SKM-1 (cell line): Measurements from ENCODE around the gene TMCC2.

Experiments
- DNase-seq: peaks from one replicate; lab custom pipeline; 2025; ENCODE audit not compliant: unreplicated experiment; lab: John Stamatoyannopoulos, UW

TMCC2 gene

DNA sequence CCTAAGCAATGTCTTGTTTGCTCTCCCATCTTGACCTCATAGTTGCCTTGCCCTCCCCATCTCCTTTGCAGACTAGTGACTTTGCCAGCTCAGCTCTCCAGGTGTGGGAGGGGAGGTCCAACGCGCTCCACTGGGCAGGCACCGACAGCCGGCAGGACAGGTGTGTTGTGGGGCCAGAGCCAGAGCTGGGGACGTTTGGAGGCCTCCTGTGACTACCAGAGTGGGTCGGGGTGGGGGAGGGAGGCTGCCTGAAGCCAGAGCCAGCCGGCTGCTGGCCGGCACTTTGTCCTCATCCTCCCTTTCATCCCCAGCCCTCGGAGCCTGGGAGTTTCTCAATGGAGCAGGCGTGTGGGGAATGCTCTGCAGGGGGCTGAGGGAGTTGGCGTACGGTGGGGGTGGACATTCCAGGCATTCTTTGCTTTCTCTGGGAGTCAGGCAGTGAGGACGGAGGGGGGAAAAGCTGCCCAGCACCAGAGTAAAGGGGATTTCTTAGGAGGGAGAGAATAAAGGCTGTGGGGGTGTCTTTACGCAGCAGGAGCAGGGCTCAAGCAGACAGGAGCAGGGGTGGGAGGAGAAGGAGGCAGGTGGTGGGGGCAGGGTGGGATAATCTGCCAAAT lies 73.6 kb downstream of the TMCC2 start:
- no peak for DNase-seq

DNA sequence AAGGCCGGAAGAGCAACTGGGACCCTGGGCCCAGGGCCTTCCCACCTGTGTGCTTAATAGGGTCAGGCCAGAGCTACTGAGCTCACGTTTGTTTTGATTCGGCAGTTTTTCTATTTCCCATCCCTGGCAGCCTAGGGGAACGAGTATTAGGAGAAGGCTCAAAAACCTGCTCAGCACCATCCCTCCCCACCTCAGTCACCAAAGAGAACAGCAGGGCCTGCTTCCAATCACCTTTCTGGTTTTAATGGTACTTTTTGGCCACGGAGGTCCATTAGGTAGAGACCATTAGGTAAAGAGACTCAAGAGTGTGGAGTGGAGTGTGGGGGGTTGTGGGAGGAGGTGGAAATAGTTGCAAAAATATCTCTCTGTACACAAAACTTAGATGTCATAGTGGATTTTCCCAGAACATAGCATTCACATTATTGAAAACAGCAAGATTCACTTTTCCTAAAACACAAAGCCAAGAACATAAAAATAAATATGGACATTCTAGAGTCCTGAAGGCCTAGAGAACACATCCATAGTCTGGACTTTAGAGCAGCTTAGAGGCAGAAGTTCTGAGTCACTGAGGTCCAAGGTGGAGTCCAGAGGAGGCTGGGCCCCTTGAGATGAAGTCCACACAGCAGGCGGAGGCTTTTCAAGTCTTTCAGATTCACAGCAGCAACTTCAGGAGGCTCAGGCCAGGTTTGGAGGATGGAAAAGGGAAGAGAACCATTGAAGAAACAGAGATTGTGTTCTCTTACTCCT lies 74.3 kb downstream of the TMCC2 start:
- no peak for DNase-seq

DNA sequence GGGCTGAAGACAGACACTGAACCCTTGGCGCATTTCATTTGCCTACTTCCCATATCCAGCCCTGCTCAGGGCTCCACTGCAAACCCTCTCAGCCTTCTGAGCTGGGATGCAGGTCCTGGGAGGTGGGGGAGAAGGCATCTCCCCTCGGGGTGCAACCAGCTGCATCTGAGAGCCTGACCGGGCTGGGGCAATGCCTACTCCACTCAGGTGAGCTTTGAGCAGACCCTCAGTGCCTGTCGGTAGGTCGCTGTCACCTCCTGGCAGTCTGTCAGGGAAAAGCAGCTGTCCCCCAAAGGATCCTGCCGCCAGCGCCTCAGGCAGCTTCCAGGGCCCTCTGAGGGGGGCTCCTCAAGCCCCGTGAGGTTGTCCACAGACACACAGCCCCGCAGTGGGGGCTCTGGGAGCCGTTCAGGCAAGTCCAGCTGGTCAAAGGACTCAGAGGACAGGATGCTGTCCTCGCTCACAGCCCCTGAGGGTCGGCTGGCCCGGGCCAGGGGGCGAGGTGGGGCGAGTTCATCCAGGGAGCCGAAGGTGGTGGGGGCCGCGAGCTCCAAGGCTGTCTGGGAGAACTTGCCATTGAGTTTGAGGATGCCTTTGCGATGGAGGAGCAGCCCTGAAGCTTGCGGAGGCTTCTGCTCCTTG lies 75.6 kb downstream of the TMCC2 start:
- DNase-seq, result no peak

DNA sequence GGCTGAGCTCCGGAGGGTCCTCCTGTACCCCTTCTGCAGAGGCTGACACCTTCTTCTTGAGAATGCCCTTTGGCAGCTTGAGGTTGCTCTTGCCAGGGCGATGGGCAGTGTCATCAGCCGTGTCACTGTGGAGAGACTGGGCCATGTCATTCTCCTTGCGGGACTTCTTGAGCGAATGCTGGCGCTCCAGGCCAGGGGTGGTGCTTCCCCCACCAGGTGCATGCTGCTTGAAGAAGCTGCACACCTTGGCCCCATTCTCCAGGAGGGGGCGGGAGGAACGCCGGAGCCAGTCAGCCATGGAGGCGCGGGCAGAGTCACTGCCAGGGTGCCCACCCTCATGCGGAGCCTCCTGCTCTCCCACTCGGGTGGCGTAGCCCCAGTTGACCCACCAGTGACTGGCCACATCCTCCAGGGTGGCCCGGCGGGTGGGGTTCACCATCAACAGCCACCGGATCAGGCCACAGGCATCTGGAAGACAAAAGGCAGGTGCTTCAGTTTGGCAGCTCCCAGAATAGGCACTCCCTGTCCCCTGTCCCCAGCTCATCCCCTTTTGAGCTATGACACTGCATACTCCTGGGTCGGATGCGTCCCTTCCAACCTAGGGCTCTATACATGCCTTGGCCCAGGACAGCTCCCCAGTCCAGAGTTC lies 76.4 kb downstream of the TMCC2 start:
- no peak for DNase-seq

DNA sequence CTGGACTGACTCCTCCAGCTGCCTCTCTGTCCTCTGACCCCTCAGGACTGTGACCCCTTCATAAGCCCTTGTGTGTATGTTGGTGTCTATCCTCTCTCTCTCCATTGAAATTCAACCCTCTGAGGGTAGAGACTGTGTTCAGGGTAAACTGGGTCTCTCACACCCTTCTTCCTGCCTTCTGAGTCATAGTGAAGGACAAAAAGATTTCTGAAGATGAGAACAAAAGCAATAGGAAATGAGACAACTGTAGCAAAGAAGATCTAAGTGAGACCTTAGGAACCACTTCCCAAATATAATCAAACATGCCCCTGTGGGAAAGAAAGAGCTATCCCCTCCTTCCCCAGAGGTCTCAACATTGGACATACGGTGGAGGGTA lies 76.9 kb downstream of the TMCC2 start:
- DNase-seq, result no peak

DNA sequence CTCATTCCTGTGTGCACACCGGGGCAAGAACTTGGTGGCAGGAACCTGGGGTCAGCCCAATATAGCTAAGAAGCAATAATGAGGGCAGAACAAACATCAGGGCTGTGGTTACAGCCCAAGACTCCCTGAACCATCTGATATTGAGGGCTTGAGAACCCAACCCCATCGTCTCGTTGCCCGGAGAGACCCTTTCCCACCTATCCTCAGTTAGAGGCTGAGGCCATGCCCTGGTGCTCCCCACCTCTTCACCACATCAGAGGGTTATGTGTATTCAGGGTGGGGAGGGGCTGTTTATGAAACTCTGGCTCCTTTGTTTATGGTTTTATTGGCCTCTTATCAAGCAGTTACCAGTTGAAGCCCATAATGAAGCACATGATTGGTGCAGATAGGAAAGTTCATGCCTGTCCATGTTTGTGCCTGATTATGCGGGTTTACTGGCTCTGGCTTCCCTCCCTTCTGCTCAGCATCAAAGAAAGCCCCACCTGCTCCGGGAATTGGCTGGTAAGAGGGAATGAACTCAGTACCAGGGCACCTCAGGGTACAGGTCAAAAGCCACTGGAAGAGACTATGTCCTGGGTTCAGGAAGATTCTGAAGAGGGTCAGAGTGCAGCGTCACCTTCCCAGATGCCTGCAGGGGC lies 79.3 kb downstream of the TMCC2 start:
- DNase-seq, result no peak

DNA sequence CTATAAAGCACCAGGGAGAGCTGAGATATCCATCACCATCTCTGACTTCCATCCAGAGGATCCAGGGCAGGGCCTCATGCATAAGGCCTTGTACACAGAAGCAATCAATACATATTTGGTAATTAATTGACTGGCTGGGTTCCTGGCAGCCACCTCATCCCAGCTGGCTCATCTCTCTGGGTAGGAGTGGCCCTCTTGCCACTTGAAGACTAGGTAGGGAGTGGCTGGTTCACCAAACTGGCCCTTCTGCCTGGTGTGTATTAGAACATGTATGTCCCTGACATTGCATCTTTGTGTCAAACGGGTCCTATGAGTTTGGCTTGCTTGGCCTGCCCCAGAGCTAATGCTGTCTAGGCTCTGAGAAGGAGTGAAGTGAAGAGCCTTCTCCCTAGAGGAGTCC lies 82.0 kb downstream of the TMCC2 start:
- DNase-seq, result no peak

DNA sequence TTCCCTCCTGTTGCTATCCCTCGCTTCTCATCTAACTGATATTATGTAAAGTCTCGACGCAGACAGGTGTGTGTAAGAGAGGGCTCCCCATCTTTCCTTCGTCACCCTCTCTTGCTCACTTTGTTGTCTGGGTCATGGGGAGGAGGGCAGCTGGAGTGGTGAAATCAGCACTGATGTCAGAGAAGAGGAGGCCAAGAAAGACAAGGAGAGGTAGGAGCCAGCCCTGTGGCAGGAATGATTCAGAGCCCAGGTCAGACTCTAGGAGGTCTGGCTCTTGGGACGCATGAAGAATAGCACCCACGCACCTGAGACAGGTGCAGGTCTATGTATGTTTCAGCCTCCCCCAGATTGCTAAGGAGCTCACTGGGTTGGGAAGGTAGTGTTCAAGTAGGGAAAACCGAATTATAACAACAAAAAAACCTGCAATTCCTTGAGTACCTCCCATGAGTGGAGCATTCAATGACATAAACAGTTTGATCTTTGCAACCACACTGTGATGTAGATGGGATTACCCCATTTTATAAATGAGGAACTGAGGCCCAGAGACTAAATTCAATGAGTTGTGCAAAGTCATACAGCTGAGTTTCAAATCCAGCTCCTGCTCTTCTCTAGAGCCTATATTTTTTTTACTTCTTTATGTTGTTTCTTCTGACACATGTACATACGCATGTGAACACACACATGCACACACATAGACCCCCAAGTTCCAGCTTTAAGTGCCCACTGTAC lies 83.4 kb downstream of the TMCC2 start:
- no peak for DNase-seq

DNA sequence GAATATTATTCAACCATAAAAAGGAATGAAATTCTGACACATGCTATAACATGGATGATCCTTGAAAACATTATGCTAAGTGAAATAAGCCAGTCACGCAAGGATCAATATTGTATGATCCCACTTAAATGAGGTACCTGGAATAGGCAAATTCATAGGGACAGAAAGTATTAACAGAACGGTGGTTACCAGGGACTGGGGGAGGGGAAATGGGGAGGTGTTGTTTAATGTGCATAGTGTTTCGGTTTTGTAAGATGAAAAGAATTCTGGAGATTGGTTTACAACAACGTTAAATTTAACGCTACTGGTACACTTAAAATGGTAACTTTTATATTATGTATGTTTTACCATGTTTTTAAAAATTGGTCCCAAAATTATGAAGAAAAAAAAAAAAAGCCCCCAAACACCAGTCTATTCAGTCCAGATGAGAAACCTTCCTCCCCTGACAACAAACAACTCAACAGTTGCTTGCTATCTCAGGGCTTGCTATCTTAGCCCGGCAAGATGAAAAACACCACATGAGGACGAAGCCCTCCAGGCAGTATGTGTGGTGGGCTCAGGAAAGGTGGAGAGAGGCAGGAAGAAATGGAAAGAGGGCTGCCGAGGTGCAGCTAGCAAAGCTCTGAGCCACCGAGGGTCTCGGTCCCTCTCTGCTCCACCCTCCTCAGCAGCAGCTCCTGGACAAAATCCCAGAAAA lies 85.3 kb downstream of the TMCC2 start:
- DNase-seq, result no peak

DNA sequence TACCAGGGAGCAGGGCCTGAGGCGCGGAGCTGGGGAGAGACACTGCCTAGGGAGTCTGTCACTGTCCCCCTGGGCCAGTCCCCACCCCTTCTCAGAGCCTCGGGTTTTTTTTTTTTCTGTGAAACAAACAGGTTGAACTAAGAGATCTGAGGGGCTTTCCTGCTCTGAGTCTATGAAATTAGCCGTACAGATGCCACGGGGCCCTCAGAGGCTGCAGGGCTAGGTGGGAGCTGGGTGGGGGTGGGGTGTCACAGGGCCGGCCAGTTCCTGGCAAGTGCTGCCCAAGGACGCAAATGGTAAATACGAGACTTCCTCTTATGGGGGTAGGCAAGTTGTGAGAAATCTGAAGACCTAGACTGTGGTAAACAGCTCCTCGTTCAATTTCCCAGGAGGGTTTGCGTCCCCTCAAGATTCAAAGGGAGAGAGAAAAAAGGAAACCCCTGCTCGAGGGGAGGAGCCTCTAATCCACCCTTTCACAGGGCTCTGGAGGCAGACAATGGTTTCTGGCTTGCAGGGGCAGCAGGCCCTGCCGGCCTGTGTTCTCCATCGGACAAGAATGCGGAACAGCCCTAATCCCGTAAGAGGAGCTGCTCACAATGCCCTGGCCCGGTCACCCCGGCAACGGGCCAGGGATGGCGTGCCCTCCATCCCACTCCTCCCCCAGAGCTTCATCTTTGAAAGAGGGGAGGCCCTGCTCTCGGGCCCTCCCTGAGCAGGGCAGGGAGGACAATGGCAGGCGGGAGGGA lies 86.0 kb downstream of the TMCC2 start:
- no peak for DNase-seq

DNA sequence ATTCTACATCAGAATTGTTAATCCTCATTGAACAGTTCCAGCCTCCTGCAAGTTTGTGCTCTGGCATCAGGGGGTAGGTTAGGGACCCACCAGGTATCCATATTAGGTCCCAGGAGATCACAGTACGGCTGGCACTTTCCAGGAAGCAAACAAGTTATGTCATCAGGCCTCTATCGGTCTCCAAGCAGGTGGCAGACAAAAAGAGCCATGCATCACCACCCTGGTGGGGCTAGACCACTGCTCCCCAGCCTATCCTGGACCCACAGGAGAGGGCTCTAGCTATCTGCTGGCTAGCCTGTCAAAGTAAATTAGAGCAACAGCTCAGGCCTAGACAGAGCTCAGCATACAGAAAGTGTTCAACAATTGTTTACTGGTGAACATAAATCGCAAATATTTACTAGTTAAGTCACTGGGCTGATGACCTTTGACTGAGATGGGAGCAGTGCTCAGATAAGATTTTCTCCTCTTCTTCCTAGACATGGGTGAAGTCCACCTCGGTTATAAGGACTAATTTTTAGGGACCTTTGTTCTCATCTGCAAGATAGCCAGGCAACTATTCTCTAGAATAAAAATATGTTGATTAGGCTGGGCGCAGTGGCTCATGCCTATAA lies 87.4 kb downstream of the TMCC2 start:
- no peak for DNase-seq

DNA sequence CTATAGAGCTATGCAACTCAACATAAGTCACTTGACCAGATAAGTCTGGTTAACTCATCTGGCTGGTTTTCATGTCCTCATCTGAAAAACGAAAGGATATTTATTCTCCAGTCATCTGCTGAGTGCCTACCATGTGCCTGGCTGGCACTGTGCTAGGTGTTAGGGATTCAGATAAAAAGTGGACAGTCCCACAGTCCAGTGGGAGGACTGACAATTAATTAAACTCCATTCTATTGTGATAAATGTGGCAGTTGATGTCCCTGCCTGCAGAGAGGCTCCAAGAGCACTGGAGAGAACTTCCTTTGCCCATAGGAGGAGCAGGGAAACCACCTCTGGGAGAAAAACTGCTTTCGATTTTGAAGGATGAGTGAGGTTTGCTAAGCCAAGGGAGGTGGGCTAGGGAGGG lies 88.4 kb downstream of the TMCC2 start:
- DNase-seq, result no peak

DNA sequence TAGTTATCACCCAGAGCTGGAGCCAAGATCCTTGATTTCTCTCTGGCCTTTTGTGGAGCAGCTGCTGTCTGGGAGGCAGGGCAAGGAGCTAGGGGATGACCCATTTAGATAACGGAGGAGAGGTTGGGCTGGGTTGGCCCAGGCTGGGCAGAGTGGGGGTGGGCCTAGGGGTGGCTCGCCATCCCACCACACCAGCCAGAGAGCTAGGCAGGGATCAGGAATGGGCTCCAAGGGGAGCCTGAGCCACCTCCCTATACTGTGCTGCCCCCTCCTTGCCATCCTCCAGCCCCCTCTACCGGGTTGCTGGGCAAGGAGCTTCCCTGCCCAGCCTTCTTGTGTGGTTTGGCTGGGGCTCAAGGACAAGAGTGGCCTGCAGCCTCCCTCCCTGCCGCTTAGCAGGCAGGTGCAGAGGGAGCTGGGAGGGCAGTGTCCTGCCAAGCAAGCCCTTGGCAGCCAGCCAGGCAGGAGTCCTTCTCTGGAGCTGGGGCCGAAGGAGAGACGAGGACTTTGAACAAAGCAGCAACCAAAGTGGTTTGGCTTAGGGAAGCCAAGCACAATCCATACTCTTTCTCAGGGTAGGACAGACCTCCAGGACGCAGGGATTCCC lies 89.7 kb downstream of the TMCC2 start:
- DNase-seq, result no peak

DNA sequence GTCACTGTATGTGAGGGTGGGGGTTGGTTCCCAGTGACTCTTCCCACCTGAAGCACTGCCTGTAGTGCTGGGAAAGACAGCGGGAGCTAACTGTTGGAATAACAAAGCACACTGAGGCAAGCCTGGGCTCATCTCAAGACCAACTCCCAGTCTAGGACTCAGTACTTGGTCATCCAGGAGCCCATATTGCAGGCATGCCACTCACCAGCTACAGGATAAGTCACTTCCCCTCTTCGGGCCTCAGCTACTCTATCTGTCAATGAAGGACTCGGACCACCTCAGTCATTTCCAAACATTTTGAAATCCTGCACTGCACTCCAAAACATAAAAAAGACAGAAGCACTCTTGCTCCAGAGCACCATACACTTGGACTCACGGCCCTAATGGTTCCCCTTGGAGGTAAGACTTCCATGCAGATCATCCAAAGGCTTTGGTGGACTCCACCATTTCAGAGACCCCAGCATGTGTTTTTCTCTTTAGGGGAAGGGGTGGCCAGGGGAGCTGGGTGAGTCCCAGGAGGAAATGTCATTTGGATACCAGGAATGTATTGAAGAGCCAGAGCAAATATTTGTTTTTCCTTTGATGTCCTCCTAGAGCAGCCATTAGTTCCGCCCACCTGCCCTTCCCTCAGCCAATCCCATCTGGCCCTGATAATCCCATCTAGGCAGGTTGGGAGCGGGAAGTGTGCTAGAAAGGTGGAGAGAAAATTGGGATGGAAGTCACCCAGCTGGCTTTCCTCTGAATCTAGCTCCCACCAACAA lies 90.7 kb downstream of the TMCC2 start:
- no peak for DNase-seq

DNA sequence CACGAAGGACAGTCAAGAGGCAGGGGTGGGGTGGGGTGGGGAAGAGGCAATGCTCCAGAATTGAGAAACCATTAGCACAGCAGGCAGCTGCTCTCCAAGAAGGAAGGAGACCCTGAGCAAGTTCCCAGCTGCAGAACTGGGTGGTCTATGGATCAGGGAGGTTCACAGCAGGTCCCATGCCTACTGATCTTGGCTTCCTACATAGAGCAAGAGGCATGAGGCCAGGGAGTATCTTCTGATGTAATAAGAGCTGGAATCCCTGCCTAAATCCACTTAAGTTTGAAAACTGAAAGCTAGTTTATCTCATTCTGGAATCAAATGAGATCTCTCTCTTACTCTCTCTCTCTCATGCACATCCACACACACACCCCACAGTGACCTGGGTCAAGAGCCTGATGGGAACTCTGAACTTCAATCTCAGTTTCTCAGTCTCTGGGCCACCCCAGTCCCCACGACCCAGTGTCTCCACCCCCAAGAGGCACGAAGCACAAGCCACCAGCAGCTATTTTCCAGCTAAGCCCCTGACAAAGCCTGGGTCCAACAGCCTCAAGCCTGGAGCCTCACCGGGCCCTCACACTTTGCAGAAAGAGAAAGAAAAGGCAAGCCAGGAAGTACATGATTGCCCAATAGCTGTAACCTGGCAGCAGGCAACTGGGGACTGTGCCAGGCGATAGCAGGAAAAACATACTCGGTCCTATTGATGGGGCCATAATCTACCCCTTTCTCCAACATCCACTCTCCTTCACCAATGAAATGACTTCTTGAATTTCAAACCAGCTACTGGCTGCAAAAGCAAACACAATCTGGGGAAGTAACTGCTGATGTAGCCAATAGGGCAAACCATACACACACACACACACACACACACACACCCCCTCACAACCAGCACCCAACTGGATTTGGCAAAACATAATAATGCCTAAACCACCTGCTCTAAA lies 91.6 kb downstream of the TMCC2 start:
- DNase-seq, result no peak

DNA sequence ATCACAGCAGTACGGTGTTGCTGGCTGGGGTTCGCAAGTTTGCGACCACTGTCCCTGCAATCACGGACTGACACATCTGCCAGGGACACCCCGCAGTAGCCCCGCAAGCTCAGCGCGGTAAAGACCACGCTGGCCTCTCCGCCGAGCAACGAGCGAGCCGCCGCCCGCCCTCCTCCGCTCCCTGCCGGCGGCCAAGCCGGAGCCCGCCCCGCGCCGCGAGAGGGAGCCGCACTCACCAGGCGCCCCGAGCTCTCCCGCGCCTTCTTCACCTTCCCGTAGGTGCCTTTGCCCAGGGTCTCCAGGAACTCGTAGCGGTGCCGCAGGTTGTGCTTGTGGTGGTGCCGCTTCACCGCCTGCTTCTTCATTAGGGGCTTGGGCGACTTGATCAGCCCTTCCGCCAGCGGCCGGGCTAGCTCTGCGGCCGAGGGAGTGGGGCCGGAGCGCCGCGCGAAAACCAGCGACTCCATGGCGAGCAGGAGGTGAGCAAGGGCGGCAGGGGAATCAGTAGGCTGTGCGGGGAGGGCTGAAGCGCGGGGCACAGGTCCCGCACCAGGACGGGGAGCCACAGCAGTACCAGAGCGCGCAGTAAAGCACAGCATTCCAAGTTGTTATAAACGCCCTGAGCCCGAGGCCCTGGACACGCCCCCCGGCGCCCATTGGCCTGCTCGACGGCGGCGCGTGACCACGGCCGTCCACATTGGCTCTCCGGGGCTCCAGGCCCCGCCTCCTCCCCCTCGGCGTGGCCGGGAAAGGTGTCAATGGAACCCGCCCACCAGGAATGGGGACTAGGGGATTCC lies 93.6 kb downstream of the TMCC2 start, which contains the start of gene NUAK2:
TSS of gene NUAK2 (minus strand) at position 584 of the 797 bp plus-strand sequence. CDS start at position 467, 117 bp downstream.
- no peak for DNase-seq
